ENCODE measurements around the gene GABRB2.
"Not testable (repeated sequence)": the region's sequence is repeated elsewhere in the genome, so short reads cannot be mapped to it uniquely, and the experiment has no call there.

GABRB2 gene

GRCh38 chr5:161380486-161380885 lies 166.0 kb downstream of the GABRB2 start:
- no peak for DNase-seq

- DNase-seq = no peak
Observed at GRCh38 chr5:161378701-161379100, 167.8 kb downstream of the GABRB2 start.

GRCh38 chr5:161376034-161376433 lies 170.5 kb downstream of the GABRB2 start:
- no peak for DNase-seq

GRCh38 chr5:161373345-161373707 lies 173.2 kb downstream of the GABRB2 start:
- no peak for DNase-seq

GRCh38 chr5:161372682-161373344 lies 173.7 kb downstream of the GABRB2 start:
- DNase-seq = no peak

GRCh38 chr5:161369022-161369421 lies 177.5 kb downstream of the GABRB2 start:
- no peak for DNase-seq

- no peak for DNase-seq
Observed at GRCh38 chr5:161358446-161358845, 188.1 kb downstream of the GABRB2 start.

GRCh38 chr5:161344234-161344633 lies 202.3 kb downstream of the GABRB2 start:
- DNase-seq = no peak

- no peak for DNase-seq
Observed at GRCh38 chr5:161342886-161343285, 203.6 kb downstream of the GABRB2 start.

- DNase-seq = no peak
Observed at GRCh38 chr5:161340012-161340411, 206.5 kb downstream of the GABRB2 start.

- no peak for DNase-seq
Observed at GRCh38 chr5:161333194-161333880, 213.2 kb downstream of the GABRB2 start.

GRCh38 chr5:161332343-161332742 lies 214.2 kb downstream of the GABRB2 start:
- DNase-seq = no peak

- no peak for DNase-seq
Observed at GRCh38 chr5:161314033-161314432, 232.5 kb downstream of the GABRB2 start.

GRCh38 chr5:161312882-161313281 lies 233.6 kb downstream of the GABRB2 start:
- DNase-seq = no peak

- no peak for DNase-seq
Observed at GRCh38 chr5:161311965-161312364, 234.6 kb downstream of the GABRB2 start.

GRCh38 chr5:161311146-161311708 lies 235.3 kb downstream of the GABRB2 start:
- no peak for DNase-seq

GRCh38 chr5:161306351-161306995 lies 240.1 kb downstream of the GABRB2 start:
- DNase-seq = no peak

- no peak for DNase-seq
Observed at GRCh38 chr5:161305601-161306000, 240.9 kb downstream of the GABRB2 start.

GRCh38 chr5:161302559-161302958 lies 244.0 kb downstream of the GABRB2 start:
- no peak for DNase-seq

GRCh38 chr5:161301586-161301985 lies 244.9 kb downstream of the GABRB2 start:
- DNase-seq = no peak

- DNase-seq = no peak
Observed at GRCh38 chr5:161299053-161299452, 247.5 kb downstream of the GABRB2 start.

- DNase-seq = not testable (repeated sequence)
Observed at GRCh38 chr5:161297388-161297787, 249.1 kb downstream of the GABRB2 start.

- no peak for DNase-seq
Observed at GRCh38 chr5:161295721-161296250, 250.7 kb downstream of the GABRB2 start.

GRCh38 chr5:161288071-161288470 lies 258.5 kb downstream of the GABRB2 start:
- no peak for DNase-seq

Data from NCI-H226 (cell line).